ENCODE data around the gene ROM1. TPM values are rescaled to one million over a fixed set of nuclear protein-coding genes. Genes with fewer than 3 reads are reported as not detected.

ROM1 gene
- total RNA-seq, 1 experiment from 2014 or later, result 1.3 TPM

DNA sequence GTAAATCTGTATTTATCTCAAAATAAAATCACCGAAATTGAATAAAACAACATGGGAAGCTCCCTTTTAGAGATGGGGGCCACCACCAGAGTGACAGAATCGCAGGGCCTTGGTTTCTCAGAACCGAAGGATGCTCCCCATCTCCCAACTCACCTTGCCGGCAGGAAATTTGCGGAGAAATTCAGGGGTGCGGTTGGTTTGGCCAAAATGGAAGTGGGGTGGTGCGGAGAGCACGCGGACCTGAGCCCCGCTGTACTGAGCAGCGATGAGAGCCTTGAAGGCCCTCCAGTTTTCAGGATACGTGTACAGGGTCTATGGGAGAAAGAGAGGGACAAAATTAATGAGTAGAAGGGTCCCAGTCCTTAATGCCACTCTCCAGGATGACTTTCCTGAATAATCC is 40.6 kb upstream of the ROM1 start:
- H3K9me3 Mint-ChIP-seq (ENCODE audit: unreplicated experiment), result no peaks in the 10 kb centered on the region
- H3K4me3 Mint-ChIP-seq (ENCODE audit: unreplicated experiment), result peak overlapping the region; percentile 97
- no TSS peak for BruUV-seq (replicated peaks)
- H3K4me1 Mint-ChIP-seq (ENCODE audit: low read depth, unreplicated experiment), result peaks cover 53% of the 10 kb centered on the region
- intact Hi-C loops (cut with micrococcal nuclease; ENCODE audit: unreplicated experiment), result no loop called here
- peaks cover 95% of the 10 kb centered on the region for H3K36me3 Mint-ChIP-seq (ENCODE audit: insufficient read depth, unreplicated experiment)
- TF ChIP-seq, protein P1, sequence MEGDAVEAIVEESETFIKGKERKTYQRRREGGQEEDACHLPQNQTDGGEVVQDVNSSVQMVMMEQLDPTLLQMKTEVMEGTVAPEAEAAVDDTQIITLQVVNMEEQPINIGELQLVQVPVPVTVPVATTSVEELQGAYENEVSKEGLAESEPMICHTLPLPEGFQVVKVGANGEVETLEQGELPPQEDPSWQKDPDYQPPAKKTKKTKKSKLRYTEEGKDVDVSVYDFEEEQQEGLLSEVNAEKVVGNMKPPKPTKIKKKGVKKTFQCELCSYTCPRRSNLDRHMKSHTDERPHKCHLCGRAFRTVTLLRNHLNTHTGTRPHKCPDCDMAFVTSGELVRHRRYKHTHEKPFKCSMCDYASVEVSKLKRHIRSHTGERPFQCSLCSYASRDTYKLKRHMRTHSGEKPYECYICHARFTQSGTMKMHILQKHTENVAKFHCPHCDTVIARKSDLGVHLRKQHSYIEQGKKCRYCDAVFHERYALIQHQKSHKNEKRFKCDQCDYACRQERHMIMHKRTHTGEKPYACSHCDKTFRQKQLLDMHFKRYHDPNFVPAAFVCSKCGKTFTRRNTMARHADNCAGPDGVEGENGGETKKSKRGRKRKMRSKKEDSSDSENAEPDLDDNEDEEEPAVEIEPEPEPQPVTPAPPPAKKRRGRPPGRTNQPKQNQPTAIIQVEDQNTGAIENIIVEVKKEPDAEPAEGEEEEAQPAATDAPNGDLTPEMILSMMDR (IDR thresholded peaks at IDR 0.05; ENCODE audit: insufficient read depth in 1 of 2, low read depth in 1 of 2, low read length in 1 of 2, severe bottlenecking in 1 of 2, unreplicated experiment in 1 of 2), result no peak
- CTCF ChIA-PET, result no interaction called here
- peaks cover 7% of the 10 kb centered on the region; the same call in 1 of the 2 replicates for H3K36me3 ChIP-seq (ENCODE audit: control insufficient read depth, insufficient read depth, low read length)
- no peaks in the 10 kb centered on the region for H3K27me3 ChIP-seq (replicated peaks; ENCODE audit: control insufficient read depth, insufficient read depth, low read length)
- no peak for DNase-seq
- no peaks in the 10 kb centered on the region for H3K9me3 ChIP-seq
- peak overlapping the region; percentile 55 for H3K4me3 ChIP-seq (ENCODE audit: low read depth, low read length)
- POLR2A ChIA-PET, result interaction anchor here (0.7 to 1.2 kb wide), 3 partner anchors 11 to 19 kb away, joined by 3 to 6 read pairs (median 3); partner anchors contain the start of gene TUT1
- H3K4me1 ChIP-seq, result peaks cover 29% of the 10 kb centered on the region
- no peaks in the 10 kb centered on the region for H3K27me3 Mint-ChIP-seq (ENCODE audit: insufficient read depth, unreplicated experiment)
- peak overlapping the region; percentile 100 for H3K27ac Mint-ChIP-seq (ENCODE audit: unreplicated experiment)

DNA sequence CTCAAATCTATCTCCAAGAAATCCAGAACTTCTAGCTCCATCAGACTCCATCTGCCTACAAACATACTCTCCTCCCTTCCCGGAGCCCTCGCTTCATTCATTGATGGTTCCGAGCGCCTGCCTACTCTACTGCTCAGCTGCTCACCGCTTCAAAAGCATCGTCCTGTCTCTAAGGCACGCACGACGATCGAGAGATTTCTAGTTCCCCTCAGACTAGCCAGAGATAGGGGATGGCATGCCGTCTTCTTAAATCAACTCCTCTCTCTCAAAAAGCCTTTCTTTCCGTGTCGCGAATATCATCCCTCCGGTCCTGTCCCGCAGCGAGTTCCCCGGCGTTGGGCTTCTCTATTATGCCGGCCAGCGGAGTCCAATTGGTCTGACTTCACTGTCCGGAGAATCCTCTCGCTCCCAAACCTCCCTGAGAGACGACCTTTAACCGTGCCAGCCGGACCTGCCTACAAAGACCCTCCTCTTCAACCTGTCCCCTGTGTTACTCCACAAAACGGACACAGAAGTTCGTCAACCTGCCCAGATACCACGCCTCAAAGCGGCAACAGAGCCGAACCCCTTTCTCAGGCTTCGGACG is 40.0 kb upstream of the ROM1 start:
- Histone ChIP-seq H3K9me3 (no peaks in the 10 kb centered on the region), H3K4me3 (ENCODE audit: low read depth, low read length) (peak overlapping the region; percentile 55), H3K4me1 (peaks cover 25% of the 10 kb centered on the region), H3K27me3 (replicated peaks; ENCODE audit: control insufficient read depth, insufficient read depth, low read length) (no peaks in the 10 kb centered on the region), H3K36me3 (ENCODE audit: control insufficient read depth, insufficient read depth, low read length) (peaks cover 6% of the 10 kb centered on the region; the same call in 1 of the 2 replicates)
- BruUV-seq (replicated peaks), result TSS peak; percentile 75
- H3K27me3 Mint-ChIP-seq (ENCODE audit: insufficient read depth, unreplicated experiment), result no peaks in the 10 kb centered on the region
- peaks cover 56% of the 10 kb centered on the region for H3K4me1 Mint-ChIP-seq (ENCODE audit: low read depth, unreplicated experiment)
- ChIA-PET CTCF (interaction anchor here (0.6 to 2.1 kb wide), 16 partner anchors 8 to 324 kb away, joined by 3 to 29 read pairs (median 6); partner anchors contain the start of genes B3GAT3, C11orf98, CSKMT and HNRNPUL2), POLR2A (interaction anchor here (0.6 to 2.1 kb wide), 40 partner anchors 8 to 283 kb away, joined by 3 to 116 read pairs (median 5); partner anchors contain the start of genes AHNAK, B3GAT3, C11orf98 and CSKMT)
- DNase-seq, result peak in 1 of 2 experiments; percentile 48
- H3K36me3 Mint-ChIP-seq (ENCODE audit: insufficient read depth, unreplicated experiment), result peaks cover 95% of the 10 kb centered on the region
- TF ChIP-seq, protein P1 (IDR thresholded peaks at IDR 0.05; ENCODE audit: insufficient read depth in 1 of 2, low read depth in 1 of 2, low read length in 1 of 2, severe bottlenecking in 1 of 2, unreplicated experiment in 1 of 2), result no peak
- intact Hi-C loops (cut with micrococcal nuclease; ENCODE audit: unreplicated experiment), result loop anchor here (1.0 kb wide), 1 partner anchor 18 kb away; the partner anchor contains the start of gene TUT1
- H3K4me3 Mint-ChIP-seq (ENCODE audit: unreplicated experiment), result peak overlapping the region; percentile 97
- peak overlapping the region; percentile 100 for H3K27ac Mint-ChIP-seq (ENCODE audit: unreplicated experiment)
- no peaks in the 10 kb centered on the region for H3K9me3 Mint-ChIP-seq (ENCODE audit: unreplicated experiment)

DNA sequence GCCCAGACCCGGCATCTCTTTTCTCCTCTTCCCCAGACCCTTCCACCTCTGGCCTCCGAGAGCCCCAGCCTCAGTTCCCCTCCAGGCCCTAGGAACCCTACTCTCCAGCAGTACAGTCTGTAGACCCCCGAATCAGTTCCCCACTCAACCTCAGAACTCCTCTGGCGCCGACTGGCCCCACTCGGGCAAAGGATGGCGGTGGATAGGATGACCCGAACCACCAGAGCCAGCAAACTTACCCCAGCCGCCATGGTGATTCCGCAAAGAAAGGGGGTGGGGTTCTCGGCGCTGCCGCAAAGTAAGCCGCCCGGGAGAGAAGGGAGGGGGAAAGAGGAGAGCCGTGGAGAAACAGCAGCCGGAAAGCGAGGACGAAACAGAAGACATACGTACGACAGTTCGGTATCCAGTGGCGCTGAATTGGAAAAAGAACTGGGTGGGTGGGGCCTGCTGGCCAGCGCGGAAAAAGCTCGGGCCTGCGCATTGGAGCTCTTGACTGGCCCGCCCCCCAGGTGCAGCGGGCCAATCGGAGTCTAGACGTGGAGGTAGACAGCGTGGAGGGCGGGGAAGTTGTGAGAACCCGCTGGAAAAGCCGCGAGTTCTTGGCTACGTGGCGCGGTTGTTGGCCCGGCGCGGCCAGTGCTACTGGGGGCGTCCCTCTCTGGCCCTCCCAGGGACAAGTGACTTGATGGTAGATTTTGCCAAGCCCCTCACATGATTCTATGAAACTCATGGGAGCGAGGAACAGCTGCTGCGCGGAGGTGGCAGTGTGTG is 39.3 kb upstream of the ROM1 start, which contains the start of gene EEF1G:
Gene EEF1G (minus strand): TSS at position 300 of the 771 bp plus-strand sequence. CDS start 49 bp downstream, at position 251.
- peaks cover 6% of the 10 kb centered on the region; the same call in 1 of the 2 replicates for H3K36me3 ChIP-seq (ENCODE audit: control insufficient read depth, insufficient read depth, low read length)
- Mint-ChIP-seq H3K4me1 (ENCODE audit: low read depth, unreplicated experiment) (peaks cover 56% of the 10 kb centered on the region), H3K9me3 (ENCODE audit: unreplicated experiment) (no peaks in the 10 kb centered on the region)

More for the DNA sequence above, 39.3 kb upstream of the ROM1 start, which contains the start of gene EEF1G:
- no TSS peak for BruUV-seq (replicated peaks)
- POLR2A ChIA-PET, result interaction anchor here (0.5 to 2.1 kb wide), 43 partner anchors 8 to 282 kb away, joined by 3 to 116 read pairs (median 5); partner anchors contain the start of genes AHNAK, B3GAT3, C11orf98 and CSKMT
- H3K36me3 Mint-ChIP-seq (ENCODE audit: insufficient read depth, unreplicated experiment), result peaks cover 95% of the 10 kb centered on the region
- peak within 1 kb of the TSS; percentile 62 for H3K4me3 ChIP-seq (ENCODE audit: low read depth, low read length)
- H3K9me3 ChIP-seq, result no peaks in the 10 kb centered on the region
- peak within 1 kb of the TSS; percentile 100 for H3K27ac Mint-ChIP-seq (ENCODE audit: unreplicated experiment)
- DNase-seq, result peak; percentile 100
- CTCF ChIA-PET, result interaction anchor here (0.5 to 2.1 kb wide), 22 partner anchors 8 to 325 kb away, joined by 3 to 29 read pairs (median 5); partner anchors contain the start of genes B3GAT3, C11orf98, CSKMT and HNRNPUL2
- peak within 1 kb of the TSS; percentile 97 for H3K4me3 Mint-ChIP-seq (ENCODE audit: unreplicated experiment)
- no peaks in the 10 kb centered on the region for H3K27me3 Mint-ChIP-seq (ENCODE audit: insufficient read depth, unreplicated experiment)
- H3K4me1 ChIP-seq, result peaks cover 25% of the 10 kb centered on the region
- no peaks in the 10 kb centered on the region for H3K27me3 ChIP-seq (replicated peaks; ENCODE audit: control insufficient read depth, insufficient read depth, low read length)
- intact Hi-C loops (cut with micrococcal nuclease; ENCODE audit: unreplicated experiment), result loop anchor here (1.0 kb wide), 1 partner anchor 18 kb away; the partner anchor contains the start of gene TUT1
- TF ChIP-seq, protein P1 (IDR thresholded peaks at IDR 0.05; ENCODE audit: insufficient read depth in 1 of 2, low read depth in 1 of 2, low read length in 1 of 2, severe bottlenecking in 1 of 2, unreplicated experiment in 1 of 2), result no peak

All from Caco-2 (cell line).